Panc1 (cell line): ENCODE results near the gene TXNDC11. TPM values are rescaled to one million over a fixed set of nuclear protein-coding genes. Genes with fewer than 3 reads are reported as not detected.

Experiments
- ATAC-seq: fragments of 200-7000 bp; cut with Tn5 transposase; 2 replicates; pipeline ENCODE4 v1.9.1; 2020; ENCODE audit warnings: mild to moderate bottlenecking, moderate library complexity
- BruUV-seq: library from RNA; stranded (reverse); fragments of 400-500 nt; replicated peaks from 2 replicates; lab custom pipeline; 2021; lab: Mats Ljungman, UMichigan
- CTCF ChIA-PET: fragments of 300-600 bp; sonication (Branson Sonifier 250); formaldehyde crosslinking; loops from one replicate; lab custom pipeline; 2022; ENCODE audit warnings: antibody characterized with exemption; lab: Charles Lee
- POLR2A ChIA-PET: fragments of 300-600 bp; sonication (Branson Sonifier 250); formaldehyde crosslinking; loops from one replicate; lab custom pipeline; 2022; ENCODE audit warnings: antibody characterized with exemption; lab: Charles Lee
- DNase-seq: peaks from one replicate; pipeline ENCODE4 v3.0.0-alpha.2; 2010; ENCODE audit warnings: low read depth, low spot score
- H3K27ac ChIP-seq: 2 replicates; pipeline ENCODE4 v1.5.1; 2011; ENCODE audit warnings: mild to moderate bottlenecking, low read length, inconsistent platforms
- H3K27me3 ChIP-seq: fragments of 200-500 bp; sonication (Bioruptor generic); 2 replicates; pipeline ENCODE4 v1.6.0; 2014; ENCODE audit warnings: low read length, inconsistent platforms; ENCODE audit not compliant: control insufficient read depth, insufficient read depth
- H3K36me3 ChIP-seq: fragments of 200-500 bp; sonication (Bioruptor generic); 2 replicates; pipeline ENCODE4 v1.5.1; 2014; ENCODE audit warnings: inconsistent platforms, mild to moderate bottlenecking, low read length, moderate library complexity; ENCODE audit not compliant: control insufficient read depth, insufficient read depth
- H3K4me1 ChIP-seq: 2 replicates; pipeline ENCODE4 v1.5.1; 2011; ENCODE audit warnings: inconsistent platforms, mild to moderate bottlenecking, low read length, moderate library complexity; ENCODE audit not compliant: control insufficient read depth, insufficient read depth
- H3K4me3 ChIP-seq, 2 experiments: 2 replicates each; pipeline ENCODE4 v1.5.1; 2011 to 2012; ENCODE audit warnings: low read depth in 2 of 2, low read length in 2 of 2, mild to moderate bottlenecking in 2 of 2, inconsistent platforms in 1 of 2, moderate library complexity in 1 of 2
- H3K9me3 ChIP-seq: fragments of 200-500 bp; sonication (Bioruptor generic); 2 replicates; pipeline ENCODE4 v1.5.1; 2014; ENCODE audit warnings: low read depth, mild to moderate bottlenecking, inconsistent platforms, low read length, moderate library complexity; ENCODE audit not compliant: control insufficient read depth, insufficient read depth
- POLR2AphosphoS5 ChIP-seq: IDR thresholded peaks from 2 replicates; pipeline ENCODE4 v1.6.1; 2012; ENCODE audit warnings: mild to moderate bottlenecking, low read depth, low read length, moderate library complexity
- SIN3A ChIP-seq: IDR thresholded peaks from 2 replicates; pipeline ENCODE4 v1.6.1; 2012; ENCODE audit warnings: low read depth, mild to moderate bottlenecking, low read length, moderate library complexity, borderline replicate concordance; ENCODE audit not compliant: insufficient read depth
- TCF7L2 ChIP-seq: IDR thresholded peaks from 2 replicates; pipeline ENCODE4 v1.6.1; 2011; ENCODE audit warnings: mild to moderate bottlenecking, low read depth, low read length, inconsistent platforms
- in situ Hi-C: cut with HindIII; loops from 2 replicates; pipeline ENCODE4 v1.10.0; 2016; ENCODE audit warnings: low sequenced_read_pairs, low pct_unique_long_range_greater_than_20kb
- intact Hi-C: fragments of 100-400 bp; cut with micrococcal nuclease; formaldehyde crosslinking; loops from one replicate; pipeline ENCODE4 v1.10.0; 2022; ENCODE audit not compliant: unreplicated experiment
- total RNA-seq: library from RNA; stranded (reverse); gene quantifications from one replicate; pipeline ENCODE4 v1.2.1, GENCODE V29; 2021; ENCODE audit not compliant: unreplicated experiment
- TF ChIP-seq, protein P1 (sequence below): fragments of 450-650 bp; IDR thresholded peaks from 2 replicates; pipeline ENCODE4 v1.5.1; 2017; ENCODE audit warnings: mild to moderate bottlenecking
- TF ChIP-seq, protein P2 (sequence below), 2 experiments: IDR thresholded peaks; 2 replicates each; pipeline ENCODE4 v1.6.1; 2011 to 2012; ENCODE audit warnings: low read depth in 2 of 2, control low read depth in 1 of 2, low read length in 1 of 2, mild to moderate bottlenecking in 1 of 2, moderate library complexity in 1 of 2; ENCODE audit not compliant: insufficient read depth in 1 of 2

Gene TXNDC11
- total RNA-seq, 1 experiment from 2014 or later = 30.5 TPM

DNA sequence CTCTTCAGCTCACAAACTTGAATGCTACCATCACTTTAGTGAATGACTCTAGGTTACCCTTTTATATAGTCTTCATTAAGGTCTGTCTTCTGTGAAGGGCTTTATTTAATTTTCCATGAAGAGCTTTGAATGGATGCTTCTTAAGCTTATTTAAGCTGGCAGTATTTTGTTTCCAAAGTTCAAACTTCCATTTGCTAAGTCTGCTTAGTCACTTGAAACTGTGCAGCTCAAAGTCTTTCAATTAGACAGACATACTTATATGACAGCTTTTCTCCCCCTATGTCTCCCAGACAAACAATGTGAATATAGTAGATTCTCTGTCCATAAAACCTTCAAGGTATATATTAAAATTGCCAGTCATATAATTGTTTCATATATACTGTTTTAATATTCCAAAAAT lies 23.5 kb downstream of the TXNDC11 start:
- Histone ChIP-seq H3K36me3 (no peaks in the 10 kb centered on the region; the same call in none of the 2 replicates), H3K4me3 (no peak overlapping the region), H3K9me3 (no peaks in the 10 kb centered on the region), H3K4me1 (no peaks in the 10 kb centered on the region), H3K27me3 (no peaks in the 10 kb centered on the region), H3K27ac (no peak overlapping the region)
- DNase-seq = no peak
- ChIA-PET POLR2A (no interaction called here), CTCF (interaction anchor here (0.6 kb wide), 1 partner anchor 17 kb away, joined by 3 read pairs; no protein-coding TSS in a partner anchor)
- TF ChIP-seq POLR2AphosphoS5 (no peak), SIN3A (no peak), TCF7L2 (no peak)
- TF ChIP-seq, protein P1, sequence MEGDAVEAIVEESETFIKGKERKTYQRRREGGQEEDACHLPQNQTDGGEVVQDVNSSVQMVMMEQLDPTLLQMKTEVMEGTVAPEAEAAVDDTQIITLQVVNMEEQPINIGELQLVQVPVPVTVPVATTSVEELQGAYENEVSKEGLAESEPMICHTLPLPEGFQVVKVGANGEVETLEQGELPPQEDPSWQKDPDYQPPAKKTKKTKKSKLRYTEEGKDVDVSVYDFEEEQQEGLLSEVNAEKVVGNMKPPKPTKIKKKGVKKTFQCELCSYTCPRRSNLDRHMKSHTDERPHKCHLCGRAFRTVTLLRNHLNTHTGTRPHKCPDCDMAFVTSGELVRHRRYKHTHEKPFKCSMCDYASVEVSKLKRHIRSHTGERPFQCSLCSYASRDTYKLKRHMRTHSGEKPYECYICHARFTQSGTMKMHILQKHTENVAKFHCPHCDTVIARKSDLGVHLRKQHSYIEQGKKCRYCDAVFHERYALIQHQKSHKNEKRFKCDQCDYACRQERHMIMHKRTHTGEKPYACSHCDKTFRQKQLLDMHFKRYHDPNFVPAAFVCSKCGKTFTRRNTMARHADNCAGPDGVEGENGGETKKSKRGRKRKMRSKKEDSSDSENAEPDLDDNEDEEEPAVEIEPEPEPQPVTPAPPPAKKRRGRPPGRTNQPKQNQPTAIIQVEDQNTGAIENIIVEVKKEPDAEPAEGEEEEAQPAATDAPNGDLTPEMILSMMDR = no peak
- TF ChIP-seq, protein P2, sequence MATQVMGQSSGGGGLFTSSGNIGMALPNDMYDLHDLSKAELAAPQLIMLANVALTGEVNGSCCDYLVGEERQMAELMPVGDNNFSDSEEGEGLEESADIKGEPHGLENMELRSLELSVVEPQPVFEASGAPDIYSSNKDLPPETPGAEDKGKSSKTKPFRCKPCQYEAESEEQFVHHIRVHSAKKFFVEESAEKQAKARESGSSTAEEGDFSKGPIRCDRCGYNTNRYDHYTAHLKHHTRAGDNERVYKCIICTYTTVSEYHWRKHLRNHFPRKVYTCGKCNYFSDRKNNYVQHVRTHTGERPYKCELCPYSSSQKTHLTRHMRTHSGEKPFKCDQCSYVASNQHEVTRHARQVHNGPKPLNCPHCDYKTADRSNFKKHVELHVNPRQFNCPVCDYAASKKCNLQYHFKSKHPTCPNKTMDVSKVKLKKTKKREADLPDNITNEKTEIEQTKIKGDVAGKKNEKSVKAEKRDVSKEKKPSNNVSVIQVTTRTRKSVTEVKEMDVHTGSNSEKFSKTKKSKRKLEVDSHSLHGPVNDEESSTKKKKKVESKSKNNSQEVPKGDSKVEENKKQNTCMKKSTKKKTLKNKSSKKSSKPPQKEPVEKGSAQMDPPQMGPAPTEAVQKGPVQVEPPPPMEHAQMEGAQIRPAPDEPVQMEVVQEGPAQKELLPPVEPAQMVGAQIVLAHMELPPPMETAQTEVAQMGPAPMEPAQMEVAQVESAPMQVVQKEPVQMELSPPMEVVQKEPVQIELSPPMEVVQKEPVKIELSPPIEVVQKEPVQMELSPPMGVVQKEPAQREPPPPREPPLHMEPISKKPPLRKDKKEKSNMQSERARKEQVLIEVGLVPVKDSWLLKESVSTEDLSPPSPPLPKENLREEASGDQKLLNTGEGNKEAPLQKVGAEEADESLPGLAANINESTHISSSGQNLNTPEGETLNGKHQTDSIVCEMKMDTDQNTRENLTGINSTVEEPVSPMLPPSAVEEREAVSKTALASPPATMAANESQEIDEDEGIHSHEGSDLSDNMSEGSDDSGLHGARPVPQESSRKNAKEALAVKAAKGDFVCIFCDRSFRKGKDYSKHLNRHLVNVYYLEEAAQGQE (IDR thresholded peaks at IDR 0.05; ENCODE audit: insufficient read depth in 1 of 2, low read depth in 2 of 2, low read length in 1 of 2) = no peak
- BruUV-seq = no TSS peak
- in situ Hi-C loops (no loop called here), intact Hi-C loops (no loop called here)
- ATAC-seq = no peak

DNA sequence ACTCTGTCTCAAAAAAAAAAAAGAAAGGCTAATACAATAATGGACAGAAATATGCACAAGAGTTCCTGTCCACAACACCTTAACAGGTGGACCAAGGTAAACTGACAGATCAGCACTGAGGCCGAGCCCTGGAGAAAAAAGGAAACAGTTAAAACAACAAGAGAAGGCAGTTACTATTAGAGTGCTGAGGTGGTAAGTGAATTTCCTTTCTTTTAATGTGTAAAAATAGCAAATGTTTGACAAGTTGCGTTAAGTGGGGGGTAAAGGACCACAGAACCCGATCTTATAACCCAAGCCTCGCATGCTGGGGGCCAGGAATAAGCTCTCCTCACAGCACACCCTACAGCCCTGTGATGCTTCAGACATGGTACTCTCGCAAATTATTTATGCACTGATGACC lies 24.8 kb downstream of the TXNDC11 start:
- in situ Hi-C loops = no loop called here
- ChIA-PET POLR2A (no interaction called here), CTCF (no interaction called here)

More for the DNA sequence above, 24.8 kb downstream of the TXNDC11 start:
- H3K27me3 ChIP-seq = no peaks in the 10 kb centered on the region
- DNase-seq (no peak), ATAC-seq (no peak)
- no peaks in the 10 kb centered on the region; the same call in none of the 2 replicates for H3K36me3 ChIP-seq
- TF ChIP-seq, protein P1 = no peak
- TF ChIP-seq POLR2AphosphoS5 (no peak), SIN3A (no peak), TCF7L2 (no peak)
- TF ChIP-seq, protein P2 (IDR thresholded peaks at IDR 0.05; ENCODE audit: insufficient read depth in 1 of 2, low read depth in 2 of 2, low read length in 1 of 2) = no peak
- no peaks in the 10 kb centered on the region for H3K4me1 ChIP-seq
- H3K9me3 ChIP-seq = no peaks in the 10 kb centered on the region
- H3K4me3 ChIP-seq = no peak overlapping the region
- BruUV-seq = no TSS peak
- intact Hi-C loops = no loop called here
- no peak overlapping the region for H3K27ac ChIP-seq
